ENCODE results near the gene SMARCB1.

The SMARCB1 gene

GRCh38 chr22:23833017-23833751, 46.4 kb downstream of the SMARCB1 start:
- DNase-seq: no peak

- DNase-seq: no peak
These were observed 47.1 kb downstream of the SMARCB1 start for GRCh38 chr22:23833911-23834317.

GRCh38 chr22:23834406-23834792, 47.6 kb downstream of the SMARCB1 start:
- no peak for DNase-seq

- no peak for DNase-seq
These were observed 48.2 kb downstream of the SMARCB1 start for GRCh38 chr22:23834793-23835483.

- no peak for DNase-seq
These were observed 48.8 kb downstream of the SMARCB1 start for GRCh38 chr22:23835484-23836144.

GRCh38 chr22:23836281-23836680, 49.5 kb downstream of the SMARCB1 start:
- DNase-seq: no peak

- peak in 1 of 6 experiments; percentile 12 for DNase-seq
These were observed 50.1 kb downstream of the SMARCB1 start for GRCh38 chr22:23836692-23837495.

- no peak for DNase-seq
These were observed 50.7 kb downstream of the SMARCB1 start for GRCh38 chr22:23837496-23837859.

GRCh38 chr22:23837911-23838680, 51.3 kb downstream of the SMARCB1 start:
- no peak for DNase-seq

- DNase-seq: peak; percentile 87 to 93 (median 91)
These were observed 52.1 kb downstream of the SMARCB1 start, which contains the start of gene DERL3 for GRCh38 chr22:23838681-23839468. TSS of gene DERL3 (minus strand) at chr22:23839006. CDS start at chr22:23838987, 19 bp downstream.

- no peak for DNase-seq
These were observed 53.3 kb downstream of the SMARCB1 start for GRCh38 chr22:23840026-23840425.

- DNase-seq: no peak
These were observed 54.5 kb downstream of the SMARCB1 start for GRCh38 chr22:23841292-23841691.

- DNase-seq: no peak
These were observed 55.1 kb downstream of the SMARCB1 start for GRCh38 chr22:23841736-23842445.

- DNase-seq: no peak
These were observed 55.8 kb downstream of the SMARCB1 start for GRCh38 chr22:23842599-23842998.

GRCh38 chr22:23844739-23845202, 58.0 kb downstream of the SMARCB1 start:
- no peak for DNase-seq

GRCh38 chr22:23845265-23846080, 58.7 kb downstream of the SMARCB1 start:
- no peak for DNase-seq

- no peak for DNase-seq
These were observed 59.3 kb downstream of the SMARCB1 start for GRCh38 chr22:23846081-23846469.

- no peak for DNase-seq
These were observed 60.6 kb downstream of the SMARCB1 start for GRCh38 chr22:23847310-23847920.
